Measurements from ENCODE around the gene COBL. TPM values are rescaled to one million over a fixed set of nuclear protein-coding genes. Genes with fewer than 3 reads are reported as not detected.

Gene COBL
- total RNA-seq, 2 experiments from 2014 or later, result not detected

- ChIA-PET POLR2A (no interaction called here), CTCF (no interaction called here)
Measured at GRCh38 chr7:51072281-51072680, 244.3 kb downstream of the COBL start.

DNA sequence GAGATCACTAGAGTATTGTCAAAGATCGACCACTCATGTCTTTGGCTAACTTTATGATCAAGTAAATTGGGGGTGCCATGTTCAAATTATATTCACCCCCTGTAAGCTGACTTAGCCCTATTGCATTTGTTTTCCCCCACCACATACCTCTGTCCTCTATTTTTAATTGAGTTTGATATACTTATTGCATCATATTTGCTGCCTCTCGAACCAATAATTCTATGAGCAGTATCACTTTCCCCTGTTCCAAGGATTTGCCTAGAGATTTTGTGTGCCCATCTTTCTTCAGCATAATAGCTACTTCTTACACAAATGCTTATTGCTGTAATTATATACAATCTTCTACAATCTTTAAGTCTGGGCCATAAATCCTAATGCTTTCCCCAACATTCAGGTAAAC, 245.2 kb downstream of the COBL start:
- ChIA-PET POLR2A (no interaction called here), CTCF (no interaction called here)

DNA sequence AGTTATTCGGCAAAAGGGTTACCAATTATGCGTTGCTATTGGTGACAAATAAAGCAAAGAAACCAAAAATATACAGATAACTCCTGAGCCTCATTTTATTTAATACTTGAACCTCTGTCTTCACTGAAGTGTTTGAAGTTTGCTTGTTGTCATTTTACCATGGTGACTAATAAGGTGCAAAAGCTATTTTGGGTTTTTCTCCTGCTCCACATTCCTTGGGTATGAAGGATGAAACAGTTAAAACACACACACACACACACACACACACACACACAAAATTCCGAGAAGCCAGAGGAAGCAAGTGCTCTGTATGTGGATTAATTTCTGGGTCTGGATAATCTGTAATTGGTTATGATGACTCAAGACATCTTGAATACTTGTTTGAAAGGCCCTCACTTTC, 246.5 kb downstream of the COBL start:
- CTCF ChIA-PET, result no interaction called here
- POLR2A ChIA-PET, result no interaction called here

- POLR2A ChIA-PET, result no interaction called here
- CTCF ChIA-PET, result no interaction called here
Measured at GRCh38 chr7:51069411-51070083, 247.1 kb downstream of the COBL start.

GRCh38 chr7:51068401-51068800, 248.2 kb downstream of the COBL start:
- CTCF ChIA-PET, result interaction anchor here (1.0 kb wide), 1 partner anchor 58 kb away, joined by 3 read pairs; no protein-coding TSS in a partner anchor

DNA sequence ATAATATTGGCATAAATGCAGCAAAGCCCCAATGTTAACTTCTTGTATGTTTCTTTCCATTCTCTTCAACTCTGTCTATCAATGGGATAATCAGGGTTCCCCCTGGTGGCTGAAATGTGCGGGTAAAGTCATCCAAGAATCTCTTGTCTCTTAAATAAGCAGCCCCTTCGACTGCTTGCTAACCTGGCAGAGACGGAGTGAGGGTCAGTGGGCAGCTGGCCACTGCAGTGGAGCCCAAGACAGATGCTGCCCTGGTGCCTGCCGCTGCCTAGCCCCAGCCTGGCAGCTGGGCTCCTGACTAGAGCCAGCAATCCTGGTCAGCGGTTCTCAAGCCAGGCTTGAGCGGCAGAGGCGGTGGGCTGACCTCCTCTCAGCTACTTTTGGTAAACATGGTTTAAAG, 248.9 kb downstream of the COBL start:
- ChIA-PET CTCF (interaction anchor here (1.0 kb wide), 1 partner anchor 58 kb away, joined by 3 read pairs; no protein-coding TSS in a partner anchor), POLR2A (no interaction called here)

More at GRCh38 chr7:51068401-51068800, 248.2 kb downstream of the COBL start:
- POLR2A ChIA-PET, result interaction anchor here (1.0 kb wide), 1 partner anchor 72 kb away, joined by 3 read pairs; no protein-coding TSS in a partner anchor

DNA sequence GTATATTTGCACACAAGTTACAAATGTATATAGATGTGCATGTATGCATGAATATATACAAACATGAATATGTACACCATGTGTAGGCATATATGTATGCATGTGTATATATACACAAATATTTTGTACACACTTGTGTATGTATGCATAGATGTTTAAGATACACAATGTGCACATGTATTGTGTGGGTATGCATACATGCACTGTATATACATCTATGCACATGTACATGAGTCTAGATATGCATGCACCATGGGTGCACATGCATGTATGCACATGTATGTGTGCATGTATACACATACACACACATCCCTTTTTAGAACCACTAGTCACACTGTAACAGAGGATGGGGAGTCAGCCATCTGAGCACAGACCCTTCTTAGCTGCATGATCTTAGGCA, 249.4 kb downstream of the COBL start:
- POLR2A ChIA-PET, result no interaction called here
- CTCF ChIA-PET, result no interaction called here

DNA sequence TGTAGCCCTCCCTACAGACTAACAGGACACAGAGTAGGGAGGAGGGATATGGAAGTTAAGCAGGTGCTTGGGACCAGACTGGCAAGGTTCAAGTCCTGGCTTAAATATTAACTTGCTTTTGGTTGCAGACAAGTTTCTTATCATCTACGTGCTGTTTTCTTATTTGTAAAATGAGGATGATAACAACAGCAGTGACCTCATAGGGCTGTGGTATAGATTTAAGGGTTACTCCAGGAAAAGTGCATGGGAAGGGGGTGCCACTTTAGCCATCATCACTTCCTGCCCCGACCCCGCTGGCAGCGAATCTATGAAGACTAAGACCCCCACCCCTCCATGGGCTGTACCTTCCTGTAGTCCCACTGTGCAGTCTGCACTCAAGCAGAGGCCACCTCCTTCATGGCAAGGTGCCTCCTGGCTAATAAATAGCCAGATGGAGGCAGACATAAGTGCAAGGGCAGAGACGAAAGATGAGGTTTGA, 250.2 kb downstream of the COBL start:
- POLR2A ChIA-PET, result no interaction called here
- CTCF ChIA-PET, result no interaction called here

DNA sequence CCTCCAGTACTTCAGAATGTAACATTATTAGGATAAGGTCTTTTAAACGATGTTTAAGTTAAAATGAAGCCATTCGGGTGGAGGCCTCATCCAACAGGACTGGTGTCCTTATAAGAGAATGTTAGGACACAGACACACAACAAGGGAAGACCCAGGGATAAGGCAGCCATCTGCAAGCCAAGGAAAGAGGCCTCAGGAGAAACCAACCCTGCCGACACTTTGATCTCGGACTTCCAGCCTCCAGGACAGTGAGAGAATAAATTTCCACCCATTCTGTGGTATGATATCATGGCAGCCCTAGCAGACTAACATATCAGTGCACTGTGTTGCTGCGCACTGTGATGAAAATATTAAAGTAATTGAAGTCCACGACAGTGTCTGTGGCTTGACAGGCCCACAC, 250.8 kb downstream of the COBL start:
- CTCF ChIA-PET, result no interaction called here
- POLR2A ChIA-PET, result no interaction called here

GRCh38 chr7:51064688-51065087, 251.9 kb downstream of the COBL start:
- ChIA-PET POLR2A (no interaction called here), CTCF (no interaction called here)

DNA sequence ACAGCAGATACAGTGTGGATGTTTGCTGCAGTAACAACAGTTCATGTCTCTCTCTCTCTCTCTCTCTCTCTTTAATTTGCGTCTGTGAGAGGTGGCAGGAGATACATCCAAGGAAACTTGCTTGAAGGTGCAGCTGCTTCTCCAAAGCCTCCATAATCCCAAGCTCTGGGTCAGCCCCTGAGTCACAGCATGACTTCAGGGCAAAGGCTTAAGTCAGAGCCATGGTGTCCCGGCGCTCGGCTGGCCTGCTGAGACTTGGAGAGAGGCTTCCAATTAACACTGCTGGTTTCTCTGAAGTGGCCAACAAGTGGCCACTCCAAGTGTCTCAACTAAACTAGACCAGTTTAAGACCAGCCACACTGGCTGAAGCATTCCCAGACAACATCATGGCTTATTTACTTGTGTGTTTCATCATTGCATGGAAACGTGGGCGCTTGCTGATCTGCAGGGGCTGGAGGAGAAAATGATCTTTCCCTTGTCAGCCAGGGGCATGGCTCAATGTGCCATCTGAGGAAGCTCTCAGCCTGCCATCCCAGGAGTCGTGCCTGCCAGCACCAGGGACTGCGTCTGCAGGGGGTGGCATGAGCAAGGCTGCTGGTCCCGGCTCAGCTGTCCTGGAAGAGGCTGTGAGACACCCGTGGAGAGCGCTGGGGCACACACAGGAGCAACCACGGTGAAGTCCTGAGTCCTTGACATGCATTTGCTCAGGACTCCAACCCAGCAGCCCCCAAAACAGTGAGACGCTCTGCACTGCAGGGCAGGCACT, 254.2 kb downstream of the COBL start:
- ChIA-PET CTCF (interaction anchor here (0.7 kb wide), 1 partner anchor 98 kb away, joined by 3 read pairs; no protein-coding TSS in a partner anchor), POLR2A (no interaction called here)

DNA sequence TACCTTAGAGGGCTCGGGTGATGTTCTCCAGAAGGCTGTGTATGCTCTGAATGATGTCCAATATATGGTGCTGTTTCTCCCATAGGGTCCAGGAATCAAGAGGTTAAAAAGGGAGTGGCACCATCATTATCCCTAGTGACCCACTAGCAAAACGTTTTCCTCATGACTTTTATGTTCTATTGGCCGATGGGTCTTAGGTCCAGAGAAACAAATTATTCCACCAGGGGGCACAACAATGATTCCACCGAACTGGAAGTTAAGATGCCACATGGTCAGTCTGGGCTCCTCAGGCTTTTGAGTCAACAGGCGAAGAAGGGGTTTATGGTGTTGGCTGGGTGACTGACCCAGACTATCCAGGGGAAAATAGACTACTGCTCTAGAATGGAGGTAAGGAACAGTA, 256.1 kb downstream of the COBL start:
- POLR2A ChIA-PET, result no interaction called here
- CTCF ChIA-PET, result no interaction called here

DNA sequence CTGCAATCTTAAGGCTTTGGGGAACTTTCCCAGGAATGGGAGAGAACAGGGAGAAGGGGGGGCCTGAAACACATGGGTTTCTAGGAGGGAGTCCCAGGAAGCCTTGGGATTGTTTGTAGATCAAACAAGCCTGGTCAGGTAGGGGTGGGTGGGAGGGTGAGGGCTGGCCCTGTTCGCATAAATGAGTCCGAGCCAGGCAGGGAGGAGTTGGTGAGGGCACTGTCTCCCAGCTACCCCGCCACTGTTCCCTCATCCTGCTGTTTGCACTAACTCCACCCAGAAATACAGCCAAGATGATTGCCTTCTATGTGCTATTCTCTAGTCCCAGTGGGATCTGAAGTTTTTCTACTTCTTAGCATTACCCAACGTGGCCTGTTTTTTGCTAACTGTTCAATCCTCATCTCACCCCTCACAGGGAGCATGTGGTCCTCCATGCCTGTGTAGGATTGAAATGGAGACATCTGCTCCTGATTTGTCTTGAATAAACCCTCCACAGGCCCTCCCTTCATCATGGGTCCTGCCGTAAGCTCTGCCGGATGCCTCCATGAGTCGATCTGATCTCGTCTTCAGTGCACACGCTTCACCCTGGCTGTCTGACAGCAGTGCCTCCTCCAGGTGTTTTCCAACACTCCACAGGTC, 257.0 kb downstream of the COBL start:
- ChIA-PET CTCF (no interaction called here), POLR2A (interaction anchor here (0.5 kb wide), 1 partner anchor 50 kb away, joined by 5 read pairs; no protein-coding TSS in a partner anchor)

DNA sequence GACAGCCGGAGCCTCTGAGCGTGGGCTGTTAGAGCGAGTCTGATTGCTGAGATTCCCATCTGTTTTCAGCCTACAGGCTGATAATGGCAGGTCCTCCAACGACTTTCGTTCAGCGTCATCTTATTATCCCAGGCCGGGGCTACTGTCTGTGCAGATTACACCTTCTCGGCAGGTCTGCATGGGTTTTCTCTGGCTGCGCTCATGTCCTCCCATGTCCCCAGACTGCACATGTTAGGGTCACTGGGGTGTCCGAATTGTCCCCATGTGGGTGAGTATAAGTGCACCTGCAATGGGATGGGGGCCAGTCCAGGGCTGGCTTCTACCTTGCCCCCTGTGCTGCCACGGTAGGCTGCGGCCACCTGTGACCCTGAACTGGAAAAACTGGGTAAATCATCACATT, 257.8 kb downstream of the COBL start:
- ChIA-PET CTCF (no interaction called here), POLR2A (no interaction called here)

DNA sequence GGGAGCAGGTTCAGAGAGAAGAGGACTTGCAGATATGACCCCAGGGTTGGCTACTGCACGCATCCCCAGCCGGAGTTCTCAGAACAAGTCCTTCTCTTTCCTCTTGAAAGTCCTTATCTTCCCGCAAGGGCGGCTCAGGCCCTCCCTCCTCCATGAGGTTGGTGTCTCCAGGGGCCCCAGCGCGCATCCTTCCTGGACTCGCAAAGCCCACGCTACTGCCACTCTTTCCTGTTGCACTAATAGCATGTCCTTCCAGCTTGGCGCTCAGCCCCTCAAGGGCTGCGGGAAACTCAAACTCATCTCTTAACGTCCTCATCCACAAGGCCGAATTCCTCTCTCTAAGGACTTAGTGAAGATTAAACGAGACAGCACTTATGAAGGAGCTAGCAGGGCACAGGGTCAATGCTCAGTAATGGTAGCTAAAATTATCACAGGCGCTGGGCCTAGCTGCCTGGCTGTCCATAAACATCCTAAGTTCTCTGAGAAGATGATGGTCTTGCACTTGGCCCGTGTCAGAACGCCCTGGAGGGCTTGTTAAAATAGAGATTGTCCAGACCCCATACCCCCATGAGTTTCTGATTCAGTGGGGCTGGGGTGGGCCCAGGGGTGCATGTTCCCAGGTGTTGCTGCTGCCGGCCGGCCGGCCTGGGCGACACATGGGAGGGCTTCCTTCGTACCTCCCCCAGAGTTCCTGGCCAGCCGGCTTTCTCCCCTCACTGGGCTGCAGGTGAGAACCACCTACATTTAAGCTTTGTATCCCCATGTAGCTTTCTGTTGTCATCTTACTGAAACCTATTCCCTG, 261.4 kb downstream of the COBL start:
- ChIA-PET POLR2A (no interaction called here), CTCF (no interaction called here)

GRCh38 chr7:51054231-51054630, 262.4 kb downstream of the COBL start:
- ChIA-PET POLR2A (no interaction called here), CTCF (no interaction called here)

DNA sequence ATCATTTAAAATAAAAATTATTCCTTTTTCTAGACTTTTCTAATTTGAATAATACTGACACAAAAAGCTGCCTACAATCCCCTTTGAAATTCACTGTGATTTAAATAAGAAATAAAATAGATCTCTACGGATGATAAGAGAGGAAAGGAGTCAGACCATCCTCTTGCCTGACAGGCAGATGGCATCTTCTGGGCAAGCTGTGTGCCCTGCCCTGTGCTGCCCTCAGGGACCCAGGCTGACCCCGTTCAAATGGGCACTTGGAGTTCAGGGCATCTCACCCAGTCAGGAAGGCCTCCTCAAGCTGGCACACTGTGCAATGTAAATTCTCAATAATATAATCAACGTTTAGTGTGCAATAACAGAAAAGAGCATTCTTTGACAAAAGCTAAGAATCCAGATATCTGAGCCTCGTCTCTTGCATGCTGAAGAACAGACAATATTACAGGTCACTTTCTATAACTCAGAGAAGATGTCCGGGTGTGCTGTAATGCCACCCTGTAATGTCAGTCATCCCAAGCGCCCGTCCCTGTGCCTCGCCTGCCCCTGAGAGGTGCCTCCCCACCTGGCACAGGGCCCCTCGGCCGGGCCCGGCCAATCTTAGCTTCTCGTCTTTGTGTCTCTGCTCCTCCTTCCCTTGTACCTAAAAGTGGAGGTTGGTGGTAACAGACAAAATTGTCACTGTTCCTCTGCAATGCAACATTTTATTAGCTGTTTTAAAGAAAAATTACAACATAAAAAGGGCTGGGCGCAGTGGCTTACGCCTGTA, 263.3 kb downstream of the COBL start:
- ChIA-PET POLR2A (no interaction called here), CTCF (no interaction called here)

DNA sequence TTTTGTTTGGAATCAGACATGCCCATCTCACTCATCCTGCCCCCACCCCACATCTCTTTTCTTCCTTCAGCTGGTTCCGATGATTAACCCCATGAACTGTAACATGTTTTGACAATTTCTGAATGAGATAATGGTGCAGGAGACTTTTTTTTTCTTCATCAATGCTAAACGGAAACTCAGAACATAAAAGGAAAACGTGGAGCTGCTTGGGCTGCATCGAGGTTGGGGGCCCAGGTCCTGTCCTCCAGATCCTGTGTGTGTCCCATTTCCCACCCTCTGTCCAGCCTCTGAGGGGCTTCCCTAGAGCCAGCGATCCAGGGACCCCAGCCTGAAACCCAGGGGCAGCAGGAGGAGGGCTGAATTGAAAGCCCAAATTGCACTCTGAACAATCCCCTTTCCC, 270.1 kb downstream of the COBL start:
- CTCF ChIA-PET, result no interaction called here

GRCh38 chr7:51046103-51046466, 270.5 kb downstream of the COBL start:
- ChIA-PET POLR2A (no interaction called here), CTCF (no interaction called here)

More for the DNA sequence above, 270.1 kb downstream of the COBL start:
- POLR2A ChIA-PET, result no interaction called here
